ENCODE results near the gene CCDC70.

DNA sequence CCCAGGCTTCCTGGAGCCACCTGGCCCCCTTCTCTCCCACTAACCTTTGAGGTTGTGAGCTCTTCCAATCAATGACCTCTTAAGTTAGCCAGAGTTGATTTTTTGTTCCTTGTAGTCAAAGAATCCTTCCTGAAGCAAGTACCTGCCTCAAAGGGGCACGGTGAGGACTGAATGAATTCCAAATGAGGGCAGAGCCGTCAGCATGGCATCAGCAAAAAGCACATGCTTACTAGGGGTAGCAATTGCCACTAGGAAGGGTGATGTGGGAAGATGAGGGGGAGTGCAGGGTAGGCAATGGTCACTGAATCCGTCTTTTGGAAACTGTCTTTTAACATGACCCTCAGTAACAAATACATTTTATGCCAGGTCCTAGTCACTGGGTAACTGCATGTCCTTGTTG lies 42.2 kb upstream of the CCDC70 start:
- TF ChIP-seq POLR2A (IDR thresholded peaks at IDR 0.05) = no peak
- TF ChIP-seq, protein P1, sequence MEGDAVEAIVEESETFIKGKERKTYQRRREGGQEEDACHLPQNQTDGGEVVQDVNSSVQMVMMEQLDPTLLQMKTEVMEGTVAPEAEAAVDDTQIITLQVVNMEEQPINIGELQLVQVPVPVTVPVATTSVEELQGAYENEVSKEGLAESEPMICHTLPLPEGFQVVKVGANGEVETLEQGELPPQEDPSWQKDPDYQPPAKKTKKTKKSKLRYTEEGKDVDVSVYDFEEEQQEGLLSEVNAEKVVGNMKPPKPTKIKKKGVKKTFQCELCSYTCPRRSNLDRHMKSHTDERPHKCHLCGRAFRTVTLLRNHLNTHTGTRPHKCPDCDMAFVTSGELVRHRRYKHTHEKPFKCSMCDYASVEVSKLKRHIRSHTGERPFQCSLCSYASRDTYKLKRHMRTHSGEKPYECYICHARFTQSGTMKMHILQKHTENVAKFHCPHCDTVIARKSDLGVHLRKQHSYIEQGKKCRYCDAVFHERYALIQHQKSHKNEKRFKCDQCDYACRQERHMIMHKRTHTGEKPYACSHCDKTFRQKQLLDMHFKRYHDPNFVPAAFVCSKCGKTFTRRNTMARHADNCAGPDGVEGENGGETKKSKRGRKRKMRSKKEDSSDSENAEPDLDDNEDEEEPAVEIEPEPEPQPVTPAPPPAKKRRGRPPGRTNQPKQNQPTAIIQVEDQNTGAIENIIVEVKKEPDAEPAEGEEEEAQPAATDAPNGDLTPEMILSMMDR (IDR thresholded peaks at IDR 0.05) = no peak
